H9 (cell line): ENCODE measurements around the gene DNAJC22. TPM values are rescaled to one million over a fixed set of nuclear protein-coding genes. Genes with fewer than 3 reads are reported as not detected.
"Not testable (repeated sequence)": the region's sequence is repeated elsewhere in the genome, so short reads cannot be mapped to it uniquely, and the experiment has no call there.

Experiments
- DNase-seq: peaks from one replicate; pipeline ENCODE4 v3.0.0-alpha.2; 2017
- H2AFZ ChIP-seq: one replicate; pipeline ENCODE4 v1.6.1; 2013; ENCODE audit warnings: mild to moderate bottlenecking, low read length, control low read depth, moderate library complexity
- H2AK5ac ChIP-seq: 2 replicates; pipeline ENCODE4 v1.6.1; 2013; ENCODE audit warnings: low read length, control low read depth, mixed read lengths; ENCODE audit not compliant: insufficient read length
- H2BK120ac ChIP-seq: one replicate; pipeline ENCODE4 v1.6.1; 2013; ENCODE audit warnings: low read depth, mild to moderate bottlenecking, low read length, control low read depth, inconsistent platforms; ENCODE audit not compliant: poor library complexity, severe bottlenecking
- H2BK12ac ChIP-seq: 2 replicates; pipeline ENCODE4 v1.6.1; 2013; ENCODE audit warnings: low read length, control low read depth, mixed read lengths, low read depth; ENCODE audit not compliant: insufficient read length
- H2BK15ac ChIP-seq: 2 replicates; pipeline ENCODE4 v1.6.1; 2013; ENCODE audit warnings: low read depth, low read length, control low read depth
- H2BK20ac ChIP-seq: one replicate; pipeline ENCODE4 v1.6.1; 2013; ENCODE audit warnings: low read depth, mild to moderate bottlenecking, low read length, control low read depth, inconsistent platforms; ENCODE audit not compliant: poor library complexity, severe bottlenecking
- H2BK5ac ChIP-seq: 2 replicates; pipeline ENCODE4 v1.6.1; 2013; ENCODE audit warnings: low read length, control low read depth, mixed read lengths; ENCODE audit not compliant: insufficient read length
- H3K14ac ChIP-seq: 2 replicates; pipeline ENCODE4 v1.6.1; 2013; ENCODE audit warnings: low read length, control low read depth; ENCODE audit not compliant: insufficient read depth
- H3K18ac ChIP-seq: 2 replicates; pipeline ENCODE4 v1.6.1; 2013; ENCODE audit warnings: low read depth, mild to moderate bottlenecking, mixed read lengths, low read length, control low read depth; ENCODE audit not compliant: insufficient read length
- H3K23ac ChIP-seq: 2 replicates; pipeline ENCODE4 v1.6.1; 2013; ENCODE audit warnings: low read length, control low read depth, mixed read lengths, low read depth; ENCODE audit not compliant: insufficient read length
- H3K23me2 ChIP-seq: 2 replicates; pipeline ENCODE4 v1.6.1; 2013; ENCODE audit warnings: low read depth, mild to moderate bottlenecking, mixed read lengths, low read length, control low read depth; ENCODE audit not compliant: insufficient read length, poor library complexity, severe bottlenecking
- H3K27ac ChIP-seq: 2 replicates; pipeline ENCODE4 v1.5.1; 2013; ENCODE audit warnings: low read length, control low read depth, mixed read lengths, low read depth; ENCODE audit not compliant: insufficient read length
- H3K27me3 ChIP-seq: 2 replicates; pipeline ENCODE4 v1.6.1; 2013; ENCODE audit warnings: low read length, control low read depth, inconsistent platforms; ENCODE audit not compliant: insufficient read depth
- H3K4ac ChIP-seq: 2 replicates; pipeline ENCODE4 v1.6.1; 2013; ENCODE audit warnings: low read depth, mild to moderate bottlenecking, control low read depth, inconsistent platforms, low read length, moderate library complexity
- H3K4me1 ChIP-seq: 2 replicates; pipeline ENCODE4 v1.6.1; 2013; ENCODE audit warnings: low read length, control low read depth, inconsistent platforms; ENCODE audit not compliant: insufficient read depth
- H3K4me2 ChIP-seq: 2 replicates; pipeline ENCODE4 v1.6.1; 2013; ENCODE audit warnings: low read length, control low read depth, mixed read lengths; ENCODE audit not compliant: insufficient read length, insufficient read depth
- H3K56ac ChIP-seq: 2 replicates; pipeline ENCODE4 v1.6.1; 2013; ENCODE audit warnings: low read depth, mild to moderate bottlenecking, mixed read lengths, low read length, control low read depth; ENCODE audit not compliant: insufficient read length
- H3K79me1 ChIP-seq: 2 replicates; pipeline ENCODE4 v1.6.1; 2013; ENCODE audit warnings: low read depth, mild to moderate bottlenecking, moderate library complexity, low read length, control low read depth, inconsistent platforms; ENCODE audit not compliant: insufficient read depth, poor library complexity, severe bottlenecking
- H3K79me2 ChIP-seq: 2 replicates; pipeline ENCODE4 v1.6.1; 2013; ENCODE audit warnings: low read length, control low read depth, inconsistent platforms; ENCODE audit not compliant: insufficient read depth
- H3K9ac ChIP-seq: 2 replicates; pipeline ENCODE4 v1.6.1; 2013; ENCODE audit warnings: low read length, control low read depth, mixed read lengths; ENCODE audit not compliant: insufficient read length; ENCODE audit errors: extremely low read depth
- H3K9me3 ChIP-seq: one replicate; pipeline ENCODE4 v1.6.1; 2013; ENCODE audit warnings: low read depth, low read length, inconsistent platforms; ENCODE audit not compliant: control insufficient read depth
- H3T11ph ChIP-seq: one replicate; pipeline ENCODE4 v1.6.1; 2013; ENCODE audit warnings: mild to moderate bottlenecking, low read length, control low read depth, inconsistent platforms
- H4K20me1 ChIP-seq: one replicate; pipeline ENCODE4 v1.6.1; 2013; ENCODE audit not compliant: control insufficient read depth, insufficient read length, insufficient read depth
- H4K5ac ChIP-seq: 2 replicates; pipeline ENCODE4 v1.6.1; 2013; ENCODE audit warnings: low read depth, mild to moderate bottlenecking, mixed read lengths, low read length, control low read depth; ENCODE audit not compliant: insufficient read length
- H4K8ac ChIP-seq: replicated peaks from 2 replicates; pipeline ENCODE4 v1.6.1; 2013; ENCODE audit warnings: low read length, control low read depth, mixed read lengths, low read depth; ENCODE audit not compliant: insufficient read length
- H4K91ac ChIP-seq: 2 replicates; pipeline ENCODE4 v1.6.1; 2013; ENCODE audit warnings: low read depth, mild to moderate bottlenecking, moderate library complexity, mixed read lengths, low read length, control low read depth; ENCODE audit not compliant: insufficient read length
- H3K27ac Mint-ChIP-seq, 3 experiments: 2 replicates in 2 of 3; 3 replicates in 1 of 3; pipeline ENCODE4 v1.8.0; 2020 to 2021; ENCODE audit warnings: mixed read lengths in 3 of 3, mild to moderate bottlenecking in 1 of 3, moderate library complexity in 1 of 3
- H3K27me3 Mint-ChIP-seq: 2 replicates; pipeline ENCODE4 v1.8.0; 2021; ENCODE audit warnings: low read depth, mild to moderate bottlenecking, moderate library complexity, mixed read lengths
- H3K36me3 Mint-ChIP-seq, 3 experiments: 2 replicates in 2 of 3; 3 replicates in 1 of 3; pipeline ENCODE4 v1.8.0; 2020 to 2021; ENCODE audit warnings: low read depth in 3 of 3, mixed read lengths in 3 of 3; ENCODE audit not compliant: insufficient read depth in 1 of 3
- H3K4me1 Mint-ChIP-seq, 2 experiments: 2 replicates each; pipeline ENCODE4 v1.8.0; 2020; ENCODE audit warnings: mixed read lengths in 2 of 2
- H3K4me3 Mint-ChIP-seq, 2 experiments: 2 replicates in 1 of 2; 3 replicates in 1 of 2; pipeline ENCODE4 v1.8.0; 2020 to 2021; ENCODE audit warnings: mild to moderate bottlenecking in 2 of 2, mixed read lengths in 2 of 2, moderate library complexity in 1 of 2
- H3K9me3 Mint-ChIP-seq, 2 experiments: 2 replicates in 1 of 2; 3 replicates in 1 of 2; pipeline ENCODE4 v1.8.0; 2020; ENCODE audit warnings: mild to moderate bottlenecking in 2 of 2, mixed read lengths in 2 of 2, moderate library complexity in 1 of 2
- WGBS: extraction: QIAGEN DNeasy Blood & Tissue Kit; methylation state at CpG from one replicate; pipeline ENCODE4 v1.1.7; 2013; ENCODE audit warnings: missing lambda C conversion rate, low lambda C conversion rate, mixed read lengths; ENCODE audit not compliant: insufficient read length; ENCODE audit errors: extremely low coverage; 5-methylcytosine and 5-hydroxymethylcytosine counted together
- total RNA-seq: library from RNA; stranded (reverse); gene quantifications from 2 replicates; pipeline ENCODE4 v1.2.1, GENCODE V29; 2021
- TF ChIP-seq, protein P1 (sequence below): fragments of 200-600 bp; sonication (generic); conservative IDR thresholded peaks from 3 replicates; pipeline ENCODE4 v1.8.0; 2021; ENCODE audit warnings: antibody characterized with exemption, mild to moderate bottlenecking

DNAJC22 gene
- total RNA-seq, 1 experiment from 2014 or later, result 3.2 TPM

DNA sequence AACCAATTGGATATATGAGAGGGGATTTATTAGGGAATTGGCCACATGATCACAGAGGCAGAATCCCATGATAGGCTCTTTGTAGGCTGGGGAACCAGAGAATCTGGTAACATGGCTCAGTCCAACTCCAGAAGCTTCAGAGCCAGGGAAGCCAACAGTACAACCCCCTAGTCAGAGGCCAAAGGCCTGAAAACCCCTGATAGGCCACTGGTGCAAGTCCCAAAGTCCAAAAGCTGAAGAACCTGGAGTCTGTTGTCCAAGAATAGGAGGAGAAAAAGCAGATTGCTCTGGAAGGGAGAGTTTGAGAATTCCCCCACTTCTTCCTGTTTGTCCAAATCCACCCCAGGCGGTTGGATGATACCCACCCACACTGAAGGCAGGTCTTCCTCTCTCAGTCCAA lies 31.9 kb upstream of the DNAJC22 start:
- Mint-ChIP-seq H3K4me1 (no peaks in the 10 kb centered on the region), H3K4me3 (no peak overlapping the region), H3K9me3 (no peaks in the 10 kb centered on the region), H3K36me3 (no peaks in the 10 kb centered on the region), H3K27ac (no peak overlapping the region; a peak in 1 of 7 replicates), H3K27me3 (peaks cover 35% of the 10 kb centered on the region)
- H3K4me1 ChIP-seq, result no peaks in the 10 kb centered on the region
- H3K79me2 ChIP-seq, result no peaks in the 10 kb centered on the region; the same call in 1 of the 2 replicates
- H2AK5ac ChIP-seq, result no peak overlapping the region
- no peak overlapping the region for H2BK12ac ChIP-seq
- H2BK120ac ChIP-seq, result no peak overlapping the region
- H2BK5ac ChIP-seq, result no peak overlapping the region
- H3K27ac ChIP-seq, result no peak overlapping the region
- H3K9me3 ChIP-seq, result no peaks in the 10 kb centered on the region
- H3K14ac ChIP-seq, result no peak overlapping the region
- H2BK20ac ChIP-seq, result no peak overlapping the region
- H3K79me1 ChIP-seq, result no peaks in the 10 kb centered on the region
- no peak overlapping the region for H2BK15ac ChIP-seq
- no peak overlapping the region for H2AFZ ChIP-seq
- H3T11ph ChIP-seq, result no peak overlapping the region
- H4K8ac ChIP-seq, result no peak overlapping the region
- H4K91ac ChIP-seq, result no peak overlapping the region
- no peak overlapping the region for H3K9ac ChIP-seq
- WGBS, result no CpG with 5 or more reads among the region's 1 CpG
- H4K5ac ChIP-seq, result peak overlapping the region; percentile 16
- H3K23ac ChIP-seq, result no peak overlapping the region
- no peak overlapping the region for H3K4me2 ChIP-seq
- DNase-seq, result no peak
- no peak overlapping the region for H3K18ac ChIP-seq
- no peaks in the 10 kb centered on the region for H3K23me2 ChIP-seq
- no peak overlapping the region for H3K56ac ChIP-seq
- no peak overlapping the region for H3K4ac ChIP-seq
- TF ChIP-seq, protein P1, sequence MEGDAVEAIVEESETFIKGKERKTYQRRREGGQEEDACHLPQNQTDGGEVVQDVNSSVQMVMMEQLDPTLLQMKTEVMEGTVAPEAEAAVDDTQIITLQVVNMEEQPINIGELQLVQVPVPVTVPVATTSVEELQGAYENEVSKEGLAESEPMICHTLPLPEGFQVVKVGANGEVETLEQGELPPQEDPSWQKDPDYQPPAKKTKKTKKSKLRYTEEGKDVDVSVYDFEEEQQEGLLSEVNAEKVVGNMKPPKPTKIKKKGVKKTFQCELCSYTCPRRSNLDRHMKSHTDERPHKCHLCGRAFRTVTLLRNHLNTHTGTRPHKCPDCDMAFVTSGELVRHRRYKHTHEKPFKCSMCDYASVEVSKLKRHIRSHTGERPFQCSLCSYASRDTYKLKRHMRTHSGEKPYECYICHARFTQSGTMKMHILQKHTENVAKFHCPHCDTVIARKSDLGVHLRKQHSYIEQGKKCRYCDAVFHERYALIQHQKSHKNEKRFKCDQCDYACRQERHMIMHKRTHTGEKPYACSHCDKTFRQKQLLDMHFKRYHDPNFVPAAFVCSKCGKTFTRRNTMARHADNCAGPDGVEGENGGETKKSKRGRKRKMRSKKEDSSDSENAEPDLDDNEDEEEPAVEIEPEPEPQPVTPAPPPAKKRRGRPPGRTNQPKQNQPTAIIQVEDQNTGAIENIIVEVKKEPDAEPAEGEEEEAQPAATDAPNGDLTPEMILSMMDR, result no peak
- no peaks in the 10 kb centered on the region for H3K27me3 ChIP-seq
- H4K20me1 ChIP-seq, result no peaks in the 10 kb centered on the region

DNA sequence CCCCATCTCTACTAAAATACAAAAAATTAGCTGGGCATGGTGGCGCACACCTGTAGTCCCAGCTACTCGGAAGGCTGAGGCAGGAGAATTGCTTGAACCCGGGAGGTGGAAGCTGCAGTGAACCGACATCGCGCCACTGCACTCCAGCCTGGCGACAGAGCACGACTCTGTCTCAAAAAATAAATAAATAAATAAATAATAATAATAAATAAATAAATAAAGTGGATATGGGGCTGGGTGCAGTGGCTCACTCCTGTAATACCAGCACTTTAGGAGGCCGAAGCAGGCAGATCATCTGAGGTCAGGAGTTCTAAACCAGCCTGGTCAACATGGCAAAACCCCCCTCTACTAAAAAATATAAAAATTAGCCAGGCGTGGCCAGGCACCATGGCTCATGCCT lies 29.6 kb upstream of the DNAJC22 start:
- not testable (repeated sequence) for H3K9me3 Mint-ChIP-seq, H3K27me3 ChIP-seq, H2AFZ ChIP-seq, H3K23ac ChIP-seq, H3K4me3 Mint-ChIP-seq, H3K79me1 ChIP-seq, H2BK15ac ChIP-seq, H2BK120ac ChIP-seq, H2BK20ac ChIP-seq, H3K4ac ChIP-seq, H3T11ph ChIP-seq, DNase-seq, H3K9me3 ChIP-seq, H3K18ac ChIP-seq, H3K4me1 Mint-ChIP-seq, H3K79me2 ChIP-seq, H3K23me2 ChIP-seq, H4K91ac ChIP-seq, H4K20me1 ChIP-seq, H3K27ac Mint-ChIP-seq, H2AK5ac ChIP-seq, H3K36me3 Mint-ChIP-seq, H3K56ac ChIP-seq, H3K9ac ChIP-seq, H3K27ac ChIP-seq, H3K4me2 ChIP-seq, H4K8ac ChIP-seq, H2BK12ac ChIP-seq, H4K5ac ChIP-seq, H2BK5ac ChIP-seq, H3K14ac ChIP-seq, H3K4me1 ChIP-seq
- H3K27me3 Mint-ChIP-seq, result peaks cover 20% of the 10 kb centered on the region
- WGBS, result no CpG with 5 or more reads among the region's 10 CpGs
